NCI-H2196 (cell line): ENCODE measurements around the gene DVL1.

Experiments used
- DNase-seq: peaks from one replicate; lab custom pipeline; 2025; ENCODE audit not compliant: unreplicated experiment; lab: John Stamatoyannopoulos, UW

DVL1 gene

DNA sequence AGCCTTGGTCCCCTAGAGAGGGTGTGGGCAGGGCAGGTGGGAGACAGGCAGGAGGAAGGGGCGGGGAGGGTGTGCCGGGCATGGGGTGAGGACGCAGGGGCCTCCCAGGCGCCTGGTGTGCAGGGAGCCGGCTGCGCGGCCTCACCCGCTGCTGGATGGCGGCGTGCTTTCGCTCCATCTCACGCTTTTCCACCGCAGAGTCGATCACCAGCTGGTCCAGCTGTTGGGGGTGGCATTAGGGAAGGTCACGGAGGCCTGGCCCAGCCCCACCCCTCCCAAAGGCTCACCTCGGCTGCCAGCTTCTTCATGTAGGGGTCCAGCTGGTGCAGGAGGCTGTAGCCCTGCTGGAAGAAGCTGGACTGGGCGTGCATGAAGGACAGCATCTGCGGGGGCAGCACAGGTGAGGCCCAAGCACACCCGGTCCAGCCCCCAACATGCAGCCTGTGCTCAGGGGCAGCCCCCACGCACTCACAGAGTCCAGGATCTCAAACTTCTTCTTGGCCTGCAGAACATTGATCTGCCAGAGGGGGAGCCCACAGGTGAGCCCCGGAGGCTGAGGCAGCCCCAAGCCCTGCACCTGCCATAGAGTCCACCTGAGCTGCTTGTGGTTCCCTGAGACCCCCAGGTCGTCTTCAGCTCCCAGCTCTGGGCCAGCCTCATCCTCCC lies 49.4 kb downstream of the DVL1 start:
- no peak for DNase-seq

DNA sequence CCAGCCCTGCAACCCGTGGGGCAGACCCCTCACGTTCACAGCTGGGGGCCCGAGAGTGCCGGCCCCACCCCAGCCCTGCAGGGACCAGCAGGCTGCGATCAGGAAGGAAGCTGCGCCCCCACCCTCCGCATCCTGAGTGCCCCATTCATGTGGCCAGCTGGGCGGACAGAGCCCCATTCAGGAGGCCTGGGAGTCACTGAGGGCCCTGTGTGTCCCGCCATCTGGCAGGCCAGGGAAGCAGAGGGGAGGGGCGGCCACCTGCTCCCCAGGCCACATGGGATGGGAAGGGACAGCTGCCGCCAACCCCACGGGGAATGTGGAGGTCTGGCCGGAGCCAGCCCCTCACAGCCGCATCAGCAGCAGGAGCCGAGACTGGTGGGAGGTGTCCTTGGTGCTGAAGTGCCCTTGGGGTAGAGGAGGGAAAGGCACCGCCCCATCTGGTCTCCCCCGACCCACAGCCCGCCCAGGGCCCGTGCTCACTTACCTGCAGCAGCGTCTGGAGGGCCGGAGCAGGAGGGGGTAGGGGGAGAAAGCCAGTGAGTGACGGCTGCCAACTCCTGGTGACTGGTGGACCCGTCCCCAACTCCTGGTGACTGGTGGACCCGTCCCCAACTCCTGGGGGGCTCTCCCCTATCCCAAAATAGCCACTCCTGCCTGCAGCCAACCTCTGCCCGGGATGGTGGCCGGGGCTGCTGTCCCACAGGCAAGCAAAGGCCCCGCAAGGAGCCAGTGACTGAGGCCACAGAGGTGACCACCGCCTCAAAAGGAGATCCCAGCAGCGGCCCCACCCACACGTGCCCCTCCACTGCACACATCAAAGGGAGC lies 50.1 kb downstream of the DVL1 start:
- DNase-seq, result no peak

DNA sequence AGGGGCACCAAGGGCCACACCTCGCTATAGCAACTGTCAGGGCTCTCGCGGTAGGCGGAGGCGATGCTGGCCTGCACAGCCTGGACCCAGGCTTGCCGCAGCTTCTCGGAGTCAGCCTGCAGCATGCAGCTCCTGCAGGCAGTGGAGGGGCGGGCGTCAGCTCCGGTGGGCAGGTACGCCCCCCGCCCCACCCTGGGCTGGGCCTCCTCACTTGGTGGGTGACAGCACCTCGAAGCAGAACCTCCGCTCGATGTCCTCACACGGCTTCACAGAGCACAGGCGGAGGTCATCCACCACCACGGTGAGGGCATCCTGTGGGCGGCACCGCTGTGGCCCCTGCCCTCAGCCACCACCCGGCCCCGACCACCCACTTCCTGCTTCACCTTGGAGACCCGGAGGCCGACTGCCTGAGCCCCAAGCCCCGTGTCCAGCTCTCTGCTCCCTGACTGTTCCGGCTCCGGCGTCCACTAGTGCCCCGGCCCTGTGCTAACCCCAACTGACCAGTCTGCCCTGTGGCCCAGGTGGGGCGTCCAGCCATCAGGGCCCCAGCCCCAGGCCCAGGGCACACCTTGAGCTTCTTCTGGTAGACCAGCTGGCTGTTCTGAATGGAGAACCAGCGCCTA lies 51.3 kb downstream of the DVL1 start:
- no peak for DNase-seq

DNA sequence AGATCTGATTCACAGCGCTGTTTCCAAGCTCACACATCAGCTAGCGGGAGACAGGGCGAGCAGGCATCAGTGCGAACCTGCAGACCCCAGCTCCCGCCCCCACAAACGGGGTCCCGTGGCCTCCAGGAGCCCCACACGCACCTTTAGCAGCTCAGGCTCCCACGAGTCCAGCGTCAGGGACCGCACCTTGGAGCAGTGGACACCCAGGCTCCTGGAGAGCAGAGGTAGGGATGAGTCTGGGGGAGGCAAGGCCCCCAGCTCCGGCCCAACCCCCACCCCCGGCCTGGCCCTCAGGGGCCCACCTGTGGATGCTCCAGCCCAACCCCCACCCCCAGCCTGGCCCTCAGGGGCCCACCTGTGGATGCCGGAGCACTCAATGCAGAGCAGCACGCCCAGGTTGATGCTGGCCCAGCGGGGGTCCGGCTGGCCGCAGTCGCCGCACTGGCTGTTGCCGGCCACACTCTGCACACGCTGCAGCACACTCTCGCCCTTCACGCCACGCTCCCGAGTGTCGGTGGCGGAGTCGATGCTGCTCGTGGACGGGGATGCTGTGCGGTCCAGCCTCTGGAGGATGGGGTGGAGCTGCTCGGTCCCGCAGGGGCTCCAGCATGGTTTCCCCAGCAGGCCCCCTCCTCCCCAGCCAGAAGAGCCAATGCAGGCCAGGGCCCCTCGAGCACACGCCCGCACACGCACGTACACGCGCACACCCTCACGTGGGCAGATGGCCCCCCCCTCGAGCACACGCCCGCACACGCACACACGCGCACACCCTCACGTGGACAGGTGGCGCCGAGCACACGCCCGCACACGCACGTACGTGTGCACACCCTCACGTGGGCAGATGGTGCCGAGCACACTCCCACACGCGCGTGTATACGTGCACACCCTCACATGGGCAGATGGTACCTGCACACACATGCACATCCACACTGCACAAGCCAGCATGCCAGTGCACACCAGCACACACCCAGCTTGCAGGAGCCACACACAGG lies 52.9 kb downstream of the DVL1 start:
- DNase-seq, result no peak

DNA sequence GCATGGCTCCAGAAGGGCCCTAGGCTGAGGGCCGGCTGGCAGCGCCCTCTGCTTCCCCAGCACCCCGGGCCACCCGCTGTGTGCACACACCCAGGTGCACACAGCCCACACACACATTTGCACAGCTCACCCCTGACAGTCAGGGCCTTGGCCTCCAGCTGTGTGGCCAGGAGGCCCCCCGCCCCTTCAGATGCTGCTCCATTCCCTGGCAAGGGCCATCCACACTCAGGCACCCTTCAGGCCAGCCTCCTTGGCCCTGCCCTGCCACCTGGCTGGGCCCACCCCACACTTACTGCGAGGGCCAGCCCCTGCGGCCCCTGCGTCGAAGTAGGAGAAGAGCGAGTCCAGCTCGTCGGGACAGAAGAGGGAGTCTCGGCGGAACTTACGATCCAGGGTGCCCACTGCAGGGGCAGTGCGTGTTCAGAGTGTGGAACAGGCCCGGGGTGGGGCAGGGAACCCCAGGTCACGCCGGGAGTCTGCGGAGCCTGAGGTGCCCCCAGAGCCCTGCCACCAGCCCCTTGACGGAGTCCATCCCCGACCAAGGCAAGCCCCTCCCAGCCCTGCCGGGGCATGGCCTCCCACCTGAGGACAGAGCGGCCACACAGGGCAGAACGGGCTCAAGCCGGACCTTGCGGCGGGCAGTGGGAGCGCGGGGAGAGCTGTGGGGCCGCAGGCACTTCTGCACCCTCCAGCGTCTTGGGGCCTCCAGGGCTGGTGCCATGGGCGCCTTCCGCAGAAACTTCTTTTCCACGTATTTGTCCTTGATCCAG lies 53.9 kb downstream of the DVL1 start:
- no peak for DNase-seq

DNA sequence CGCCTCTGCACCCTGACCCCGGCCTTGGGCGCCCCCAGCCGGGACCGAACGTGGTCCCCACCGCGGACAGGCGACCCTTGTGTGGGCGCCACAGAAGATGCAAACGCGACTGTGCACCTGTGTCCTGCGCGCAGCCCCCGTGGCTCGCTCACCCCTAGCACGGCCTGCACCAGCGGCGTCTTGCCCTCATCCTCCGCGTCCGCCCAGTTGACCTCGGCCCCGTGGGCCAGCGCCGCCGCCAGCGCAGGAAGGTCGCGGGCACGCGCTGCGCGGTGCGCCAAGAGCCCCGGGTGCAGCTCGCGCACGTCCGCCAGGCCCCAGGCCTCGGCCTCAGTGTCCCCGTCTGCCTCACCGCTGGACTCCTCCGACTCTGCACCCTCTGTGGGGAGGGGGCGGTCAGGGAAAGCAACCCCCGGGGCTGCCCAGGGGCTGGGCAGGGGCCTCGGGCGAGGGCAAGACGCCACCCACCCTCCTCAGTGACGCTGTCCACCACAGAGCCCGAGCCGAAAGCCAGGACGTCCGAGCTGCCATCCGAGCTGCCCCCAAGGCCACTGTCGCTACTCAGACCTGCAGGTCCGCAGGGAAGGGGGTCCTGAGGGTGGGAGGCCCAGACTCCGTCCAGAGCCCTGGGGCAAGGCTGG lies 54.8 kb downstream of the DVL1 start:
- DNase-seq, result no peak

DNA sequence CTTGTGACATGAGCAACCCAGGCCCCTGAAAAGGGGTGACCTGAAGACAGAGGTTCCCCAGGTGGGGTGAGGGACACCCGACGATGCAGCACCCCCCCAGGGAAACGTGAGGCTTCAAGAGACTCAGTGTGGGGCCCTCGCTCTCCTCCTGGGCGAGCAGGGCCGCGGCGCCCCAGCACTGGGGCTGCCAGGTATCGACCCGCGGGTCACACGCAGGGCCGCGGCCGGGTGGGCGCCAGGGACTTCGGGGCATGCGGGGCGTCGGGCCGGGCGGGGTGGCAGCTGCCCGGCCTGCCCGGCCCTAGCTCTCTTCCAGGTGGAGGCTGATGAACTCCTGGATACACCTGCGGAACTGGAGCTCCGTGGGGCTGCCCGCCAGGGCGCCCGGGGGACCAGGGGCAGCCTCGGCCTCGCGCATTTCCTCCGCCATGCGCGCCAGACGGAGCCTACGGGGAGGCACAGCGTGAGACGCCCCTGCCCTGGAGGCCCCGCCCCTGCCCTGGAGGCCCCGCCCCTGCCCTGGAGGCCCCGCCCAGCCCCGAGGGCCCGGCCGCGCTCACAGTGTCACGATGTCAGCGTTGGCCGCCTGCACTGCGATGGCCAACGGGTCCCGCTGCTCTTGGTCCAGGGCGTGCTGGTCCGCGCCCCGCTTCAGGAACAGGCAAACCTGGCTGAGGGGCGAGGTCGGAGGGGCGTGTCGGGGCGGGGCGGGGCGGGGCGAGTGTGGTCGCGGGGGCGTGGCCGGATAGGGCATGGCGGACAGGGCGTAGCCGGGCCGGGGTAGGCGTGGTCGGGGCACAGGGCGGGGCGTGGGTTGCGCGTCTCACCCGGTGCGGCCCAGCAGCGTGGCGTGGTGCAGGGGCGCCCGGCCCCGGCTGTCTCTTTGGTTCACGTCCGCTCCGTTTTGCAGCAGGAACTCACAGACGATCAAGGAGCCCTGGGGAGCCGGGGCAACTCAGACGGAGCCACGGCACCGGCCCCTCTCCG lies 55.7 kb downstream of the DVL1 start:
- DNase-seq, result no peak

DNA sequence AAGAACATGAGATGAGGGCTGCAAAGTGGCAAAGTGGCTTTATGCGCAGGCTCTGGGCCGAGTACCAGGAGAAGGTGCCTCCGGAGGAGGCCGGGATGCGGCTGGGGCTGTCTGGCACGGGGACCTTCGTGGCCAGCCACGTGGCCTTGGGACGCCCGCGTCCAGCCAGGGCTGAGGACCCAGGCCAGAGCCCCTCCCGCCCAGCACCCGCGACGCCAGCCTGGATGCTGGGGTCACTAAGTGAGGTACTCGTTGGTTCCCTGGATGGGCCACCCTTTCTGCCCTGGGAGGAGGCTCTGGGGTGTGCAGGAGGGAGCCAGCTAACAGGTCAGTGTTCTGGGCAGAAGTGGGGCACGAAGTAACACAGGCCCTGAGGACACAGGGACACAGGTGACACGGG lies 56.4 kb downstream of the DVL1 start:
- DNase-seq, result no peak

DNA sequence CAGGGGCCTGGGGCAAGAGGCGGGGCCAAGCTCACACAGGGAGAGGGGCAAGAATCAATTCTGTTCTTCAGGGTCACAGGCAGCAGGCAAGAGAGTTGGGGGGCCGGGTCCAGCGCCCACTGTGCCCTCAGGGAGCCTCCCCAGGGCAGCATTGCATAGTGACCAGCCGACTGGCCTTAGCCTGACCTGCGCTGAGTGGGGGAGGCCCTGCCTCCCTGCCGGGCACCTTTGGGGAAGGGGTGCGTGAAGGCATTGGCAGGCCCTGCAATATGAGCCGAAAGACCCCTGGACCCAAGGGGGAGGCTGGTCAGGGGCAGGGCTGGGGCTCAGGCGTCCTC lies 56.8 kb downstream of the DVL1 start:
- DNase-seq, result no peak

DNA sequence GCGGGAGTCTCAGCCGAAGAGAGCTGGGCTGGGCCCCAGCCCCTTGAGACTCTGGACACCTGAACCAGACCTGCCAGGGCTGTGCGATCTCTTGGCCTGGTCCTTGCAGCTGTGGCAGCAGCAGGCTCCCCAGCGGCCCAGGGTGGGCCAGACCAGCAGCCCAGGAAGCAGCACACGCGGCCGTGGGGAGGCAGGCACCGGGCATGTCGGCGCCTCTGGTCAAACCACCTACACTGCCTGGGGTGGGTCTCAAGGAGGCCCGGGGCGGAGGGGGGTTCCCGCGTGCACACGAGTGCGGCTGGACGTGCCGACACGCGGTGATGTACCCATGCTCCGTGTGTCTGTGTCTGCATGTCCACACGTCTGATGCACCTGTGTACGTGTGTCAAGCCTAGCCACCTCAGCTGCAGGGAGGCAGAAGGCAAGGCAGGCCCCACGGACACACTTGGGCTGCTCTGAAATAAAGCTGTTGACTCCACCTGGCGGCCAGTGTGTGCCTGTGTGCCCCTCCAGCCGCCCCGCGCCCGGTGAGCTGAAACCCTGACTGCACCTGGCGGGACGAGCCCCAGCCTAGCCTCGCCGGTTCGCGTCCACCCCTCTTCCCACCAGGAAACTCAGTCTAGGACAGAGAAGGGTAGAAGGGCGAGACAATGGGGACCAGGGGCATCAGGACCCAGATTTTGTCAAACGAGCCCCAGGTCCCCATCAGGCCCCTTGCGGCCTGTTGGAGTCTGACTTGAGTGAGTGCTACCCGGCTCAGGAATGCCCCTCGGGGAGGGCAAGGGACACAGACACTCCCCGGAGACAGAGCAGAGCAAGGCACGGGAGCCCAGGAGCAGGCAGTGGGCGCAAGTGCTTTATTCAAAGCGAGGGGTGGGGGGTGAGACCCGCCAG lies 57.4 kb downstream of the DVL1 start:
- DNase-seq, result peak; percentile 68

DNA sequence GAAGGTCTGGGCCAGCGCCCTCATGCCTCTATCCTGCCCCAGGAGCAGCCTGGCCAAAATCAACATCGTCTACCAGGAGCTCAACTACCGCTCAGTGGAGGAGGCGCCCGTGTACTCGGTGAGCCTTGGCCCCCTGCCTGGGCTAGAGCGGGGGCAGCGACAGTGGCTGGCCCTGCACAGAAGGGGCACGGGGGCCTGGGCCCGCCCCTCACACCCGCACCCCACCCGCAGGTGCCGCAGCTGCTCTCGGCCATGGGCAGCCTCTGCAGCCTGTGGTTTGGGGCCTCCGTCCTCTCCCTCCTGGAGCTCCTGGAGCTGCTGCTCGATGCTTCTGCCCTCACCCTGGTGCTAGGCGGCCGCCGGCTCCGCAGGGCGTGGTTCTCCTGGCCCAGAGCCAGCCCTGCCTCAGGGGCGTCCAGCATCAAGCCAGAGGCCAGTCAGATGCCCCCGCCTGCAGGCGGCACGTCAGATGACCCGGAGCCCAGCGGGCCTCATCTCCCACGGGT lies 58.1 kb downstream of the DVL1 start:
- no peak for DNase-seq

DNA sequence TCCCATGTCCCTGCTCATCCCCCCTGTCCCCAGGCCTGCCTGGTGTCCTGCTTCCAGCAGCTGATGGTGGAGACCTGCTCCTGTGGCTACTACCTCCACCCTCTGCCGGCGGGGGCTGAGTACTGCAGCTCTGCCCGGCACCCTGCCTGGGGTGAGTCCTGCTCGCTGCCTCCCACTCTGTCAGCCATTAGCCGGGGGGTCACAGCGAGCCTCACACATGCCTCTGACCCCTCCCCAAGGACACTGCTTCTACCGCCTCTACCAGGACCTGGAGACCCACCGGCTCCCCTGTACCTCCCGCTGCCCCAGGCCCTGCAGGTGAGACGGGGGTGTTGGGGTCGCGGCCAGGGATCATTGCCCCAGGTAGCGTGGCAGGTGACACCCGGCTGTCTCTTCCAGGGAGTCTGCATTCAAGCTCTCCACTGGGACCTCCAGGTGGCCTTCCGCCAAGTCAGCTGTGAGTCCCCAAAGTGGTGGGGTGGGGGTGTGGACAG lies 58.9 kb downstream of the DVL1 start:
- DNase-seq, result peak; percentile 56

DNA sequence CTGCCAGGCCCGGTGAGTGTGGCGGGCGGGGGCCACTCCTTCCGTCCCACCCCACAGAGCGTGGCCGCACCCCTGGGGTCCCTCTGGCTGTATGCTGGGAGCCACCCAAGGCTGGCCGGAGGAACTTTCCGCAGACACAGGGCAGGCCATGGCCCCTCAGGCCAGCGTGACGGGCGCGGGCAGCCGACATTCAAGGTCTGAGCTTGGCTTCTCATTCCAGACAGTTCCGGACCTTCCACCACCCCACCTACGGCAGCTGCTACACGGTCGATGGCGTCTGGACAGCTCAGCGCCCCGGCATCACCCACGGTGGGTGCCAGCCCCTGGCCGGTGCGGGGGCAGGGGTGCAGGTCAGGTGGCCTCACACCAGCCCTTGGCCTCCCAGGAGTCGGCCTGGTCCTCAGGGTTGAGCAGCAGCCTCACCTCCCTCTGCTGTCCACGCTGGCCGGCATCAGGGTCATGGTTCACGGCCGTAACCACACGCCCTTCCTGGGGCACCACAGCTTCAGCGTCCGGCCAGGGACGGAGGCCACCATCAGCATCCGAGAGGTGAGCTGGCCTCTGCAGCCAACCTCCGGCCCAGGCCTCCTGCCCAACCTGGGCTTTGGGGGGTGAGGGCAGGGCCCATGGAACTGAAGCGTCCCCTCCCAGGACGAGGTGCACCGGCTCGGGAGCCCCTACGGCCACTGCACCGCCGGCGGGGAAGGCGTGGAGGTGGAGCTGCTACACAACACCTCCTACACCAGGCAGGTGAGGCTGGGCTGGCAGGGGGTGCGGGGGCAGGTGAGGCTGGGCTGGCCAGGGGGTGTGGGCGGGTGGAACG lies 61.7 kb downstream of the DVL1 start:
- DNase-seq, result no peak

DNA sequence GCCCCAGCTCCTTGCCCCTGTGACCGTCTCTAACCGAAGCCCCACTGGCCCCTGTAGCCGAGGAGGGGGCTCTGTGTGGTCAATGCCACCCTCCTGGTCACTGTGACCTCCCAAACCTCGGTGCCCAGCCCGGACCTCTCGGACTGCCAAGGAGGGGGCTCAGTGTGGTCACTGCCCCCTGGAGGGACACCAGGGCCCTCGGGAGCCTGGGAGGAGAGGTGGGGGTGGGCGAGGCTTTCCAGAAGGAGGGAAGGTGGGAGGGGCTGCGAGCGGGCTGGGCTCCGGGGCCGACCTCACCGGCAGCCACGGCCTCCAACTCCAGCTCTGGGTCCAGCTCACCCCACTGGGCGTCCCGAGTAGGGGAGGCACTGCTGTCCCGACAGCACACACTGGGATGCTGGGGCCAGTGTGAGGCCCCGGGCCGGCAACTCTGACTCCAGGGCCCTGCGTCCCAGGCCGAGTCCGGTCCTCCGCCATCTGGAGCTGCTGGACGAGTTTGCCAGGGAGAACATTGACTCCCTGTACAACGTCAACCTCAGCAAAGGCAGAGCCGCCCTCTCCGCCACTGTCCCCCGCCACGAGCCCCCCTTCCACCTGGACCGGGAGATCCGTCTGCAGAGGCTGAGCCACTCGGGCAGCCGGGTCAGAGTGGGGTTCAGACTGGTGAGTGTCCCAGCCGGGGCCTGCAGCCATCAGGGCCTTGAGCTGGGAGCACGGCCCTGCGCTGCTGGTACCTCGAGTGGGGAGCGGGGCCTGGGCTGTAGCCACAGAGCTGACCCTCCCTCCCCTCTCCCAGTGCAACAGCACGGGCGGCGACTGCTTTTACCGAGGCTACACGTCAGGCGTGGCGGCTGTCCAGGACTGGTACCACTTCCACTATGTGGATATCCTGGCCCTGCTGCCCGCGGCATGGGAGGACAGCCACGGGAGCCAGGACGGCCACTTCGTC lies 62.6 kb downstream of the DVL1 start:
- no peak for DNase-seq

DNA sequence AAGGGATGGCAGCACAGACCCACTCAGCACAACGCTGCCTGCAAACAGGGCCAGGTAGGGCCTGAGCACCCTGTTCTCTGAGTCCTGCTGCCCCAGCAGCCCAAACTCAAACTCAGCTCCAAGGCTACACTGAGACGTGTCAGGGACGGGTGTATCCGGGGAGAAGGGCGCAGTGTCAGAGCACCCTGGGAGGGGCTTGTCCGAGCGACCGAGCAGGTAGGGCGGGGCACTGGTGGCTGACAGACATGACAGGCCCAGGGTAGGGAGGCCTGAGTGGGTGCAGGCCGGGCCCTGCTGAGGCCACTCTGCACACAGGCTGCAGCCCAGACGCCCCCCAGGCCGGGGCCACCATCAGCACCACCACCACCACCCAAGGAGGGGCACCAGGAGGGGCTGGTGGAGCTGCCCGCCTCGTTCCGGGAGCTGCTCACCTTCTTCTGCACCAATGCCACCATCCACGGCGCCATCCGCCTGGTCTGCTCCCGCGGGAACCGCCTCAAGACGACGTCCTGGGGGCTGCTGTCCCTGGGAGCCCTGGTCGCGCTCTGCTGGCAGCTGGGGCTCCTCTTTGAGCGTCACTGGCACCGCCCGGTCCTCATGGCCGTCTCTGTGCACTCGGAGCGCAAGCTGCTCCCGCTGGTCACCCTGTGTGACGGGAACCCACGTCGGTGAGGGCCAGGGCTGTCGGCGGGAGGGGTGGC lies 63.5 kb downstream of the DVL1 start:
- no peak for DNase-seq
